ENCODE measurements around the gene F13A1.

F13A1 gene

DNA sequence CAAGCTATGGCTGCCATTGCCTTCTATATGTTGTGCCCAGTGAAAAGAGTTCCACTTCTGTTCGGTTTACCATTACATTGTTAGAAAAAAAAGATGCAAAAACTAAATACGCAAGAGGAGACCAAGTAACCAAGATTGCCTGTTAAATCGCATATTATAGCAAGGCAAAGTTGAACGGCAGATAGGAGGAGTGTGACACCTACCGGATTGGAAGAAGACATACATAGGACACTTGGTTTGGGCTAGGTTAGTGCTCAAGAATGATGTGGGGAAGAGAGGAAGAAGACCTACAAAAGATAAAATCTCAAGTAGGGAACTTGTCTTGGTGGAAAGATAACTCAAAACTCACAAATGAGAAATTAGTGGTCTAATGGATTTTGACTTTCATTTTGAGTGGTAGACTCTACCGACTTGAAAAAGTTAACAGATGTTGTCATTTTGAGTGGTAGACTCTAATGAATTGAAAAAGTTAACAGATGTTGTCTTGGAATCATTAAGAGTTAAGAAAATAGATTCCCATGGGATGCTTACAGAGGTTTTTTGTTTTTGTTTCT, 95.5 kb downstream of the F13A1 start:
- H3K27ac ChIP-seq: no peak overlapping the region
- H3K4me1 ChIP-seq (ENCODE audit: control insufficient read depth in 1 of 2, insufficient read depth in 1 of 2, low read depth in 1 of 2, low read length in 1 of 2): no peaks in the 10 kb centered on the region
- H3K9me3 ChIP-seq: no peaks in the 10 kb centered on the region
- H3K4me3 ChIP-seq (ENCODE audit: low read depth in 1 of 2, low read length in 1 of 2): no peak overlapping the region
- H3K27me3 ChIP-seq: no peaks in the 10 kb centered on the region
- no peaks in the 10 kb centered on the region for H3K36me3 ChIP-seq
- TF ChIP-seq, protein P1, sequence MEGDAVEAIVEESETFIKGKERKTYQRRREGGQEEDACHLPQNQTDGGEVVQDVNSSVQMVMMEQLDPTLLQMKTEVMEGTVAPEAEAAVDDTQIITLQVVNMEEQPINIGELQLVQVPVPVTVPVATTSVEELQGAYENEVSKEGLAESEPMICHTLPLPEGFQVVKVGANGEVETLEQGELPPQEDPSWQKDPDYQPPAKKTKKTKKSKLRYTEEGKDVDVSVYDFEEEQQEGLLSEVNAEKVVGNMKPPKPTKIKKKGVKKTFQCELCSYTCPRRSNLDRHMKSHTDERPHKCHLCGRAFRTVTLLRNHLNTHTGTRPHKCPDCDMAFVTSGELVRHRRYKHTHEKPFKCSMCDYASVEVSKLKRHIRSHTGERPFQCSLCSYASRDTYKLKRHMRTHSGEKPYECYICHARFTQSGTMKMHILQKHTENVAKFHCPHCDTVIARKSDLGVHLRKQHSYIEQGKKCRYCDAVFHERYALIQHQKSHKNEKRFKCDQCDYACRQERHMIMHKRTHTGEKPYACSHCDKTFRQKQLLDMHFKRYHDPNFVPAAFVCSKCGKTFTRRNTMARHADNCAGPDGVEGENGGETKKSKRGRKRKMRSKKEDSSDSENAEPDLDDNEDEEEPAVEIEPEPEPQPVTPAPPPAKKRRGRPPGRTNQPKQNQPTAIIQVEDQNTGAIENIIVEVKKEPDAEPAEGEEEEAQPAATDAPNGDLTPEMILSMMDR (IDR thresholded peaks at IDR 0.05): no peak

DNA sequence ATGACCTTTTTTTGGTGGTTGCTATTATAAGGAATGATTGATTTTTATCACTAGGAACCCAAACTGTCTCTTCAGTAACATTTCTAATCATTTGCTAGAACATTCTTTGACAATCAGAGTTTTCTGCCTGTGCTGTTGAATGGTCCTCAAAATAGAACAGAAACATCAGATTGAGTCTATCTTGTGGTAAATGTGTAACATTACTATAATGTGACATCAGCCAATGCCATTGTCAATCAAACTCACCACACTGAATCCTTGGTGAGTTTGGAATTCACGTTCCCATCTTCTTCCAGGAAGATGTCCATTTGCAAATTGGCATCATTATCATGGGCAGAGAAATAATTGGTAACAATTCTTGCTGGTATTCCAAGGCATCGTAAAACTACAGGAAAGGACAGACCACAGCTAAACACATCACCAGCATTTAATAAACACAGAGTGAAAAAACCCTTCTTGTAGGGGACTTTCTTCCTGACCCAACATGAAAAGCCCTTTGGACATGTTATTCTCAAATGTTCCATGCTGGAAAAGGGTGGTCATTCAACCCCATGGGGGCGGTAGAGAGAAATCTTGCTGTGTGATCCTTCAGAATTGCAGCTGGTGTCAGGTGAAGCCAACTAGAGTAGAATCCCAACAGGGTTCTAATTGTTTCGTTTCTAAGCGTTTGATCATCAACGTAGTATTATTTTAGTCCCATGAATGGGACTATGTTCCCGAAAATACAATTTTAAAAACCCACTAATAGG, 98.5 kb downstream of the F13A1 start:
- TF ChIP-seq, protein P1 (IDR thresholded peaks at IDR 0.05): no peak
- Histone ChIP-seq H3K4me1 (ENCODE audit: control insufficient read depth in 1 of 2, insufficient read depth in 1 of 2, low read depth in 1 of 2, low read length in 1 of 2) (no peaks in the 10 kb centered on the region), H3K9me3 (no peaks in the 10 kb centered on the region), H3K4me3 (ENCODE audit: low read depth in 1 of 2, low read length in 1 of 2) (no peak overlapping the region), H3K36me3 (no peaks in the 10 kb centered on the region), H3K27ac (no peak overlapping the region), H3K27me3 (no peaks in the 10 kb centered on the region)

DNA sequence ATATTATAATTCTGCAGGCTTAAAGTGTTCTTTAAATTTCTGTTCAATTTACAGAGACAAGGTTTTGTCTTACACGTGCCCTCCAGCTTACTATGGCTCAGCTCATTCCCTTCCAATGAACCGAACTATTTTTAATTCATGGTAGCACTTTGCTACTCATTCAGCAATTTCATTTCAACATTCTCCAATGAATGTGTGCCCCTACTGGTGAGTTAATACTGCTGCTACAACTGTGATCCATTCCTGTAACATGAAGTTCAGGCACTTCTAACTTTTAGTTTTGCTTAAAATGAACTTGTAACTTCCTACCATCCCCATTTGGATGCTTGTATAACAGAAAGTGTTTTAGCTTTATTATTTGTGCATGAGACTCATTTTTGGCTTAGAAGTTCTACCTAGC, 99.7 kb downstream of the F13A1 start:
- TF ChIP-seq, protein P1 (IDR thresholded peaks at IDR 0.05): no peak
- Histone ChIP-seq H3K4me3 (ENCODE audit: low read depth in 1 of 2, low read length in 1 of 2) (no peak overlapping the region), H3K27me3 (no peaks in the 10 kb centered on the region), H3K36me3 (no peaks in the 10 kb centered on the region), H3K27ac (no peak overlapping the region), H3K9me3 (no peaks in the 10 kb centered on the region), H3K4me1 (ENCODE audit: control insufficient read depth in 1 of 2, insufficient read depth in 1 of 2, low read depth in 1 of 2, low read length in 1 of 2) (no peaks in the 10 kb centered on the region)

DNA sequence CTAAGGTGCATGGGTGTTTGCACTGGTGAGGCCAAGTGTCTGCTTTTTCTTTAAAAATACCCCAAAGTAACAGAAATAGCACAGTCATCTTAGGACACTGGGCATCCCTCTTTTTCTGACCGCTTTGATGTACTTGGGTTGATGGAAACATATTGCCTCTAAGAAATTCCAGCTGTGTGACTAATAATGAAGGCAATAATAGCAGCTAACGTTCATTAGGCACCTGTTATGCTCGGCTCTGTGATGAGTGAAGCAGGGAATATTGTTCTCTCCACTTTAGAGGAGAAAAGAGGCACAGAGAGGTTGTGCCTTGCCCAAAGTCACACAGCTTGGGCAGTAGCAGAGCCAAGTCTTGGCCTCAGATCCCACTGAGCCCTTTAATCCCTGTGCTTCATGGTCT, 100.7 kb downstream of the F13A1 start:
- Histone ChIP-seq H3K9me3 (no peaks in the 10 kb centered on the region), H3K4me3 (ENCODE audit: low read depth in 1 of 2, low read length in 1 of 2) (no peak overlapping the region), H3K27me3 (no peaks in the 10 kb centered on the region), H3K36me3 (no peaks in the 10 kb centered on the region), H3K27ac (no peak overlapping the region), H3K4me1 (ENCODE audit: control insufficient read depth in 1 of 2, insufficient read depth in 1 of 2, low read depth in 1 of 2, low read length in 1 of 2) (no peaks in the 10 kb centered on the region)
- TF ChIP-seq, protein P1 (IDR thresholded peaks at IDR 0.05): no peak

- TF ChIP-seq, protein P1 (IDR thresholded peaks at IDR 0.05): no peak
- Histone ChIP-seq H3K27me3 (no peaks in the 10 kb centered on the region), H3K27ac (no peak overlapping the region), H3K36me3 (no peaks in the 10 kb centered on the region), H3K9me3 (no peaks in the 10 kb centered on the region), H3K4me1 (ENCODE audit: control insufficient read depth in 1 of 2, insufficient read depth in 1 of 2, low read depth in 1 of 2, low read length in 1 of 2) (no peaks in the 10 kb centered on the region), H3K4me3 (ENCODE audit: low read depth in 1 of 2, low read length in 1 of 2) (no peak overlapping the region)
Measured at GRCh38 chr6:6218759-6219085, 101.7 kb downstream of the F13A1 start.

All from neutrophil (primary cell).